ENCODE data around the gene KLHL11.

Gene KLHL11

GRCh38 chr17:41904242-41904841, 39.1 kb upstream of the KLHL11 start:
- no peak overlapping the region for H2BK120ac ChIP-seq (ENCODE audit: low read depth, low read length)
- no peak overlapping the region for H3K27ac ChIP-seq (replicated peaks; ENCODE audit: low read length)
- no CpG with 5 or more reads among the region's 7 CpGs for WGBS, 2 donors (ENCODE audit: extremely low coverage in 2 of 2, insufficient read length in 2 of 2, insufficient replicate concordance in 1 of 2)
- H2BK15ac ChIP-seq (ENCODE audit: low read length) = no peak overlapping the region
- no peak overlapping the region for H2BK12ac ChIP-seq (ENCODE audit: low read length)
- no peak overlapping the region for H3K9ac ChIP-seq (ENCODE audit: low read depth, low read length, poor library complexity)
- no peak for DNase-seq (ENCODE audit: low spot score)
- H4K91ac ChIP-seq (ENCODE audit: low read depth, low read length, poor library complexity) = no peak overlapping the region
- no peak overlapping the region for H2BK5ac ChIP-seq (ENCODE audit: low read length)
- no peak overlapping the region for H3K4me3 ChIP-seq (ENCODE audit: low read length in 2 of 2)
- no peak overlapping the region for H3K18ac ChIP-seq (ENCODE audit: low read length)
- H3K4me1 ChIP-seq (ENCODE audit: control insufficient read depth in 2 of 2, insufficient read depth in 1 of 2, low read depth in 1 of 2, low read length in 2 of 2) = peaks cover 0 to 6% of the 10 kb centered on the region in 2 donors
- no peak overlapping the region for H3K14ac ChIP-seq (ENCODE audit: low read length)
- H3K79me1 ChIP-seq (ENCODE audit: low read depth, low read length) = peaks cover 6% of the 10 kb centered on the region
- no peak overlapping the region for H2AK5ac ChIP-seq (ENCODE audit: low read depth, low read length)
- no peak overlapping the region for H4K8ac ChIP-seq (ENCODE audit: low read depth, low read length)
- no peak overlapping the region for H2AFZ ChIP-seq (ENCODE audit: low read length)
- H3K27me3 ChIP-seq (ENCODE audit: control insufficient read depth in 3 of 3, insufficient read depth in 3 of 3, low read depth in 1 of 3, low read length in 3 of 3) = no peaks in the 10 kb centered on the region
- no peaks in the 10 kb centered on the region for H3K9me3 ChIP-seq (replicated peaks in 1 of 2; ENCODE audit: control insufficient read depth in 2 of 2, insufficient read depth in 1 of 2, low read depth in 1 of 2, low read length in 2 of 2)
- H3K36me3 ChIP-seq (replicated peaks in 1 of 2; ENCODE audit: control insufficient read depth in 2 of 2, insufficient read depth in 2 of 2, low read length in 2 of 2) = peaks cover 75 to 98% of the 10 kb centered on the region in 2 donors
- H3K23ac ChIP-seq (ENCODE audit: low read depth, low read length, poor library complexity) = no peak overlapping the region
- no peak overlapping the region for H3K4ac ChIP-seq (ENCODE audit: low read length)
- H3K4me2 ChIP-seq (ENCODE audit: insufficient read depth, low read length, poor library complexity, severe bottlenecking) = no peak overlapping the region

GRCh38 chr17:41901646-41902045, 36.4 kb upstream of the KLHL11 start:
- Histone ChIP-seq H3K27ac (replicated peaks; ENCODE audit: low read length) (no peak overlapping the region), H2BK12ac (ENCODE audit: low read length) (no peak overlapping the region), H3K18ac (ENCODE audit: low read length) (no peak overlapping the region), H2AK5ac (ENCODE audit: low read depth, low read length) (no peak overlapping the region), H3K4ac (ENCODE audit: low read length) (no peak overlapping the region), H3K27me3 (ENCODE audit: control insufficient read depth in 3 of 3, insufficient read depth in 3 of 3, low read depth in 1 of 3, low read length in 3 of 3) (no peaks in the 10 kb centered on the region), H2BK5ac (ENCODE audit: low read length) (no peak overlapping the region), H2BK120ac (ENCODE audit: low read depth, low read length) (no peak overlapping the region), H3K23ac (ENCODE audit: low read depth, low read length, poor library complexity) (no peak overlapping the region), H3K4me3 (ENCODE audit: low read length in 2 of 2) (no peak overlapping the region), H4K8ac (ENCODE audit: low read depth, low read length) (no peak overlapping the region), H3K79me1 (ENCODE audit: low read depth, low read length) (no peaks in the 10 kb centered on the region), H3K14ac (ENCODE audit: low read length) (no peak overlapping the region), H3K9me3 (replicated peaks in 1 of 2; ENCODE audit: control insufficient read depth in 2 of 2, insufficient read depth in 1 of 2, low read depth in 1 of 2, low read length in 2 of 2) (no peaks in the 10 kb centered on the region), H3K4me2 (ENCODE audit: insufficient read depth, low read length, poor library complexity, severe bottlenecking) (no peak overlapping the region), H2BK15ac (ENCODE audit: low read length) (no peak overlapping the region), H3K4me1 (ENCODE audit: control insufficient read depth in 2 of 2, insufficient read depth in 1 of 2, low read depth in 1 of 2, low read length in 2 of 2) (no peaks in the 10 kb centered on the region), H4K91ac (ENCODE audit: low read depth, low read length, poor library complexity) (no peak overlapping the region), H3K36me3 (replicated peaks in 1 of 2; ENCODE audit: control insufficient read depth in 2 of 2, insufficient read depth in 2 of 2, low read length in 2 of 2) (peaks cover 73 to 98% of the 10 kb centered on the region in 2 donors), H2AFZ (ENCODE audit: low read length) (no peak overlapping the region), H3K9ac (ENCODE audit: low read depth, low read length, poor library complexity) (no peak overlapping the region)
- DNase-seq (ENCODE audit: low spot score) = no peak
- WGBS, 2 donors (ENCODE audit: extremely low coverage in 2 of 2, insufficient read length in 2 of 2, insufficient replicate concordance in 1 of 2) = no CpG with 5 or more reads among the region's 11 CpGs

- H2BK12ac ChIP-seq (ENCODE audit: low read length) = no peak overlapping the region
- peaks cover 79 to 99% of the 10 kb centered on the region in 2 donors for H3K36me3 ChIP-seq (replicated peaks in 1 of 2; ENCODE audit: control insufficient read depth in 2 of 2, insufficient read depth in 2 of 2, low read length in 2 of 2)
- no CpG with 5 or more reads among the region's 6 CpGs for whole genome bisulfite sequencing, 2 donors (ENCODE audit: extremely low coverage in 2 of 2, insufficient read length in 2 of 2, insufficient replicate concordance in 1 of 2)
- H2BK120ac ChIP-seq (ENCODE audit: low read depth, low read length) = no peak overlapping the region
- no peak overlapping the region for H3K4me3 ChIP-seq (ENCODE audit: low read length in 2 of 2)
- no peak overlapping the region for H2AK5ac ChIP-seq (ENCODE audit: low read depth, low read length)
- H3K9ac ChIP-seq (ENCODE audit: low read depth, low read length, poor library complexity) = no peak overlapping the region
- no peak overlapping the region for H3K18ac ChIP-seq (ENCODE audit: low read length)
- H3K9me3 ChIP-seq (replicated peaks in 1 of 2; ENCODE audit: control insufficient read depth in 2 of 2, insufficient read depth in 1 of 2, low read depth in 1 of 2, low read length in 2 of 2) = no peaks in the 10 kb centered on the region
- no peak overlapping the region for H3K4me2 ChIP-seq (ENCODE audit: insufficient read depth, low read length, poor library complexity, severe bottlenecking)
- no peak overlapping the region for H2AFZ ChIP-seq (ENCODE audit: low read length)
- H3K4me1 ChIP-seq (ENCODE audit: control insufficient read depth in 2 of 2, insufficient read depth in 1 of 2, low read depth in 1 of 2, low read length in 2 of 2) = no peaks in the 10 kb centered on the region
- DNase-seq (ENCODE audit: low spot score) = no peak
- no peak overlapping the region for H2BK15ac ChIP-seq (ENCODE audit: low read length)
- no peak overlapping the region for H4K8ac ChIP-seq (ENCODE audit: low read depth, low read length)
- H2BK5ac ChIP-seq (ENCODE audit: low read length) = no peak overlapping the region
- H4K91ac ChIP-seq (ENCODE audit: low read depth, low read length, poor library complexity) = no peak overlapping the region
- no peak overlapping the region for H3K23ac ChIP-seq (ENCODE audit: low read depth, low read length, poor library complexity)
- H3K27me3 ChIP-seq (ENCODE audit: control insufficient read depth in 3 of 3, insufficient read depth in 3 of 3, low read depth in 1 of 3, low read length in 3 of 3) = no peaks in the 10 kb centered on the region
- H3K79me1 ChIP-seq (ENCODE audit: low read depth, low read length) = peaks cover 12% of the 10 kb centered on the region
- H3K4ac ChIP-seq (ENCODE audit: low read length) = no peak overlapping the region
- no peak overlapping the region for H3K27ac ChIP-seq (replicated peaks; ENCODE audit: low read length)
- no peak overlapping the region for H3K14ac ChIP-seq (ENCODE audit: low read length)
These were observed 31.5 kb upstream of the KLHL11 start for GRCh38 chr17:41896726-41897125.

GRCh38 chr17:41895617-41896016, 30.4 kb upstream of the KLHL11 start:
- H2BK5ac ChIP-seq (ENCODE audit: low read length) = no peak overlapping the region
- no peak overlapping the region for H2AFZ ChIP-seq (ENCODE audit: low read length)
- H3K79me1 ChIP-seq (ENCODE audit: low read depth, low read length) = peaks cover 14% of the 10 kb centered on the region
- H2BK120ac ChIP-seq (ENCODE audit: low read depth, low read length) = no peak overlapping the region
- H3K27ac ChIP-seq (replicated peaks; ENCODE audit: low read length) = no peak overlapping the region
- WGBS, 2 donors (ENCODE audit: extremely low coverage in 2 of 2, insufficient read length in 2 of 2, insufficient replicate concordance in 1 of 2) = no CpG with 5 or more reads among the region's 5 CpGs
- no peak overlapping the region for H4K8ac ChIP-seq (ENCODE audit: low read depth, low read length)
- no peak overlapping the region for H3K4ac ChIP-seq (ENCODE audit: low read length)
- no peak overlapping the region for H2AK5ac ChIP-seq (ENCODE audit: low read depth, low read length)
- H3K4me2 ChIP-seq (ENCODE audit: insufficient read depth, low read length, poor library complexity, severe bottlenecking) = no peak overlapping the region
- H3K14ac ChIP-seq (ENCODE audit: low read length) = no peak overlapping the region
- H3K27me3 ChIP-seq (ENCODE audit: control insufficient read depth in 3 of 3, insufficient read depth in 3 of 3, low read depth in 1 of 3, low read length in 3 of 3) = no peaks in the 10 kb centered on the region
- no peaks in the 10 kb centered on the region for H3K4me1 ChIP-seq (ENCODE audit: control insufficient read depth in 2 of 2, insufficient read depth in 1 of 2, low read depth in 1 of 2, low read length in 2 of 2)
- H3K9me3 ChIP-seq (replicated peaks in 1 of 2; ENCODE audit: control insufficient read depth in 2 of 2, insufficient read depth in 1 of 2, low read depth in 1 of 2, low read length in 2 of 2) = no peaks in the 10 kb centered on the region
- no peak overlapping the region for H3K4me3 ChIP-seq (ENCODE audit: low read length in 2 of 2)
- peaks cover 77 to 99% of the 10 kb centered on the region in 2 donors for H3K36me3 ChIP-seq (replicated peaks in 1 of 2; ENCODE audit: control insufficient read depth in 2 of 2, insufficient read depth in 2 of 2, low read length in 2 of 2)
- H4K91ac ChIP-seq (ENCODE audit: low read depth, low read length, poor library complexity) = no peak overlapping the region
- no peak overlapping the region for H2BK12ac ChIP-seq (ENCODE audit: low read length)
- H3K23ac ChIP-seq (ENCODE audit: low read depth, low read length, poor library complexity) = no peak overlapping the region
- H2BK15ac ChIP-seq (ENCODE audit: low read length) = no peak overlapping the region
- no peak for DNase-seq (ENCODE audit: low spot score)
- no peak overlapping the region for H3K9ac ChIP-seq (ENCODE audit: low read depth, low read length, poor library complexity)
- H3K18ac ChIP-seq (ENCODE audit: low read length) = no peak overlapping the region

Data from neuronal stem cell (in vitro differentiated cells).